SK-MEL-5 (cell line): ENCODE results near the gene GLYAT. TPM values are rescaled to one million over a fixed set of nuclear protein-coding genes. Genes with fewer than 3 reads are reported as not detected.

Experiments used
- DNase-seq: peaks from one replicate; pipeline ENCODE4 v3.0.0-alpha.2; 2016; ENCODE audit warnings: low read depth, low spot score
- in situ Hi-C: cut with HindIII; loops from 2 replicates; pipeline ENCODE4 v1.10.0; 2016; ENCODE audit warnings: low sequenced_read_pairs, high pct_unique_total_duplicates, low pct_unique_long_range_greater_than_20kb
- polyA plus RNA-seq, 2 experiments: library from polyadenylated mRNA; depleted of rRNA; stranded (reverse); fragments of >200 nt; gene quantifications; 2 replicates each; pipeline ENCODE4 v1.2.3, GENCODE V29; 2015
- total RNA-seq: library from RNA; depleted of rRNA; stranded (reverse); fragments of >200 nt; shearing (Covaris generic); gene quantifications from 2 replicates; pipeline ENCODE4 v1.2.3, GENCODE V29; 2014; rRNA removed

GLYAT gene
- total RNA-seq = not detected in 2 replicates
- polyA plus RNA-seq (2015; cell fraction: cytosol; rRNA removed) = not detected in 2 replicates
- not detected in 2 replicates for polyA plus RNA-seq (2015; cell fraction: nucleus; rRNA removed)

DNA sequence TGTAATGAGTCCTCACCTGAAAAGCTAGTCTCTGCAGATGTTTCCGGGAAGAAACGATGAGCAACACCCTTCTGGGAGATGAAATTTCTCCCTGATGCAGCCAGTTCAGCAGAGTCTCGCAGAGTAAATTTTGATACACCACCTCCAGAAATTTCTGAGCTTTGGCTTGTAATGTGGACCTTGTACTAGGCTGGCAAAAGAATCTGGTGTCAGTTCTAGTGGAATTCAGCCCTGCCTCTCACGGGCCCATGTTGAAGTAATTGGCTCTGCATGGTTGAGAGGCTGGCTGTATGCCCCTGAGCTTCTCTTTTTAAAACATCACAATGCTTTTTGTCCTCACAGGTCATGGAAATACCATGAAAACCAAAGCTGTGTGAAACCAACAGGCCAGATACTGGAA is at the start of gene GLYAT:
GLYAT (minus strand) TSS at position 125 of the 400 bp plus-strand sequence. CDS start 7,447 bp downstream, outside the sequence.
- in situ Hi-C loops = no loop called here
- DNase-seq = no peak

DNA sequence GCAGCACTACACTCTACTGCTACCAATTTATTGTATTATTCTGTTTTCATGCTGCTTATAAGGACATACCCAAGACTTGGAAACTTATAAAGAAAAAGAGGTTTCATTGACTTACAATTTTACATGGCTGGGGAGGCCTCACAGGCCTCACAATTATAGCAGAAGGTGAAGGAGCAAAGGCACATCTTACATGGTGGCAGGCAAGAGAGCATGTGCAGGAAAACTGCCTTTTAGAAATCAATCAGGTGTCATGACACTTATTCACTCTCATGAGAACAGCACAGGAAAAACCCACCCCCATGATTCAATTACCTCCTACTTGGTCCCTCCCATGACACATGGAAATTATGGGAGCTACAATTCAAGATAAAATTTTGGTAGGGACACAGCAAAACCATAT is 49.6 kb upstream of the GLYAT start:
- DNase-seq = no peak
- in situ Hi-C loops = no loop called here

- in situ Hi-C loops = no loop called here
- no peak for DNase-seq
These were observed 48.8 kb upstream of the GLYAT start for GRCh38 chr11:58780578-58780977.

DNA sequence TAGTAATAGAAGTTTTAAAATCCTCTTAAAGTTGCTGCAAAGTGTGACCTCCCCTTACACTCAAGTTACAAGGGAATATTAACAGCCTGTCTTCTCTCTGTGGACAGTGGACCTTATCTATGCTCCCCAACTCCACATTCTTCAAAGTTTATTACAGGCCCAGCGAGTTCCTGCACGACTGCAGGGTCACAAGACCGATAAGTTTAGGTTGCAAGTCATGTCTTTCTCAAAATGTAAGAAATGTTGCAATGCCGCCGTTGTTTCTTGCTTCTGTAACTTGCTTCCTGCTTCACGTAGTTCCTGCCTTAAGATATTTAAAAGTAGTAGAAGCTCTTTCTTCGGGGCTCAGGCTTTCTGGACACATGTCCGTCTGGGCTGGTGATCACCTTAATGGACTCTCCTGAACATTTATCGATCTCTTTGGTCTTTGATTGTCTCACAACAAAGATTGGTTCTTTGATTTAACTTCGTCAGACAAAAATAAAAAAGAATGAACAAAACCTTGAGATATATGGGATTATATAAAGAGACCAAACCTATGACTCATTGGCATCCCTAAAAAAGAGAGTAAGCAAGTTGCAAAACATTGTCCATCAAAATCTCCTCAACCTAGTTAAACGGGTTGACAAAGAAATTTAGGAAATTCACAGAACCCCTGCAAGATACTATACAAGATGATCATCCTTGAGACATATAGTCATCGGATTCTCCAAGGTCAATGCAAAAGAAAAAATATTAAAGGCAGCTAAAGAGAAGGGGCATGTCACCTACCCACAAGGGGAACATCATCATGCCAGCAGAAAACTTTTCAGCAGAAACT is 45.4 kb upstream of the GLYAT start:
- in situ Hi-C loops = no loop called here

DNA sequence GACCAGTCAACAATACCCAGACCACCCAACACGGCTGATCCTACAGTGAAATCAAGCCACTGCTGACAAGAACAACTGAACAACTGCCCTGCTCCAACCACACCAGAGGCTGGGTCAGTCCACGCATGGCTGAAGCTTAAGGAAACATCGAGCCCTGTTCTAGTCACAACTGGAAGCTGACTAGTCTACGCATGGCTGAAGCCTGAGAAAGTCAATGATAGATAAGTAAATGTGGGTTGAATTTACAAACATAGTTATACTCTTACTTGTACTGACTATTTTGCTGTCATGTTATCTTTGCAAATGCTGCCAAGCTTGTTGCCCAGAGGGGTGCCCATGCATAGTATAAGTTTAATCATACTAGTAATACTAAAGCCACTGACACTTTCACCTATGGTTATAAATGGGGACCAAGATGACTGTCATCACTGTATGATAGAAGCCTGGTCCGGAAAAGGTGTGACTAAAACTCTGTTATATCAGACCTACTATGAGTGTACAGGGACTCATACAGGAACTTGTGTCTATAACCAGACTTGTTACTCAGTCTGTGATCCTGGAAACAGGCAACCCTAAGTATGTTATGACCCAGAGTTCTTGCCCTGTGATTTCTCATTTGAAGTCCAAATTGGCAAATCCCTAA is 43.4 kb upstream of the GLYAT start:
- in situ Hi-C loops = no loop called here
- DNase-seq = no peak

More for the DNA sequence above, 45.4 kb upstream of the GLYAT start:
- DNase-seq = no peak

DNA sequence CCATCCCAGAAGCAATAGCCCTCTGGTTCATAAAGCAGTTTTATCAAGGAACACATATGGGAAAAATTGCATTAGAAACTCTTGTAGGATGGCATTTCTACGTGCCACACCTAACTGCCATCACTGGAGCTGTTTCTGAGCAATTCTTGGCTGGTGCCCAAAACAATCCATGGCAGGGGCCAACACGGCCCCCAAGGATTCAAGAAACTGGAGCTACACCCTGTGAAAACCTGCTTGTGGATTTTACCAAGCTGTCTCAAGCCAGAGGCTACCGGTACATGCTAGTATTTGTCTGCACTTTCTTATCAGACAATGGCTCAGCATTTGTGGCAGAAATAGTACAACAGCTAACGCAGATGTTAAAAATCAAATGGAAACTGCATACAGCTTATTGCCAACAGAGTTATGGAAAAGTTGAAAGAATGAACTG is 42.4 kb upstream of the GLYAT start:
- in situ Hi-C loops = no loop called here
- no peak for DNase-seq

- no peak for DNase-seq
- in situ Hi-C loops = no loop called here
These were observed 41.6 kb upstream of the GLYAT start for GRCh38 chr11:58773337-58773736.

- no peak for DNase-seq
- in situ Hi-C loops = no loop called here
These were observed 40.9 kb upstream of the GLYAT start for GRCh38 chr11:58772329-58773285.

- no peak for DNase-seq
- in situ Hi-C loops = no loop called here
These were observed 39.7 kb upstream of the GLYAT start for GRCh38 chr11:58771458-58771855.

- no peak for DNase-seq
- in situ Hi-C loops = no loop called here
These were observed 39.1 kb upstream of the GLYAT start for GRCh38 chr11:58770627-58771457.

DNA sequence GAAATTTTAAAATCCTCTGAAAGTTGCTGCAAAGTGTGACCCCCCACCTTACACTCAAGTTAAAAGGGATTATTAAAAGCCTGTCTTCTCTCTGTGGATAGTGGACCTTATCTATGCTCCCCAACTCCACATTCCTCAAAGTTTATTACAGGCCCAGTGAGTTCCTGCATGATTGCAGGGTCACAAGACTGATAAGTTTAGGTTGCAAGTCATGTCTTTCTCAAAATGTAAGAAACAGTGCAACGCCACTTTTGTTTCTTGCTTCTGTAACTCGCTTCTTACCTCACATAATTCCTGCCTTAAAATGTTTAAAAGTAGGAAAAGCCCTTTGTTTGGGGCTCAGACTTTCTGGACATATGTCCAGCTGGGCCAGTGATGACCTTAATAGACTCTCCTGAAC is 38.4 kb upstream of the GLYAT start:
- in situ Hi-C loops = no loop called here
- no peak for DNase-seq

- in situ Hi-C loops = no loop called here
- no peak for DNase-seq
These were observed 37.6 kb upstream of the GLYAT start for GRCh38 chr11:58769308-58769707.

DNA sequence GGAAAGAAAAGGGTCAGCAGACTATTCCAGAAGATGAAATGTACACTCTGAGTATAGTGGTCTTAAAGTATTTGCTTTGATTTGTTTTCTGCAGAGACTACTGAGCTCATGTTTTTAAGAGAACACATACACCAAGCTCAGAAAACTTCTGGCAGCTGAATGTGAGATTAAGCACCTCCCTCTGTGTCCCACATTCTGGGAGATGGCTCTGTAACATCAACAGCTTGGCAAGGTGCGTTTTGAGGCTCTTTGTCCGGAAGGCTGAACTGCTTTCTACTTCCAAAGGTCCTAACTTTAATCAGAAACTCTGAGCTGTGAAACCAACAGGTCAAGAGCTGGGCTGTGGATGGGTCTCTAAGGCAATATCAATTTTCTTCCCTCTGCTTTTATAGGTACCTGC is 36.4 kb upstream of the GLYAT start:
- DNase-seq = no peak
- in situ Hi-C loops = no loop called here

- in situ Hi-C loops = no loop called here
- no peak for DNase-seq
These were observed 33.3 kb upstream of the GLYAT start for GRCh38 chr11:58765078-58765477.

GRCh38 chr11:58763120-58763490 is 31.4 kb upstream of the GLYAT start:
- no peak for DNase-seq
- in situ Hi-C loops = no loop called here

- in situ Hi-C loops = no loop called here
- DNase-seq = no peak
These were observed 30.8 kb upstream of the GLYAT start for GRCh38 chr11:58762284-58763119.
